ENCODE results near the gene ANKIB1.
"Not testable (repeated sequence)": the region's sequence is repeated elsewhere in the genome, so short reads cannot be mapped to it uniquely, and the experiment has no call there.

Gene ANKIB1

DNA sequence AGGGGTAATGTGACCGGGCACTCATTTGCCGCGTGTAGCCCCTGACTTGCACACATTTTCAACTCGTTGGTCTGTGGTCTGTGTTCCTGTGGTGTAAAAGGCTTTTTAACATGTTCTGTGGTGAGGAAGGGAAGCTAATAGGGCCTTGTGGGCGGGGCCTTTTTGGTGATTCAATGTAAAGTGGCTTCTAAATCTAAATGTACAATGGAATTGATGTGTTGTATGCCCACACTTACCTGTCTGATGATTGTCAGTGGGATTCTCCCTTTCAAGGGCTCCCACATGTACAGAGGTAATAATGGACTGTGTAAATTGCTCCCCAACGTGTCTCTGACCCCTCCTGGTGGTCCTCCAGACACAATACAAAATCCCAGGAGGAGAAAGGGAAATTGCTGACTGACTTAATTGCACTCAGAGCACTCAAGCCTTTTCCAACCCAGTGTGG, 158.4 kb downstream of the ANKIB1 start:
- DNase-seq = peak; percentile 56 to 65

DNA sequence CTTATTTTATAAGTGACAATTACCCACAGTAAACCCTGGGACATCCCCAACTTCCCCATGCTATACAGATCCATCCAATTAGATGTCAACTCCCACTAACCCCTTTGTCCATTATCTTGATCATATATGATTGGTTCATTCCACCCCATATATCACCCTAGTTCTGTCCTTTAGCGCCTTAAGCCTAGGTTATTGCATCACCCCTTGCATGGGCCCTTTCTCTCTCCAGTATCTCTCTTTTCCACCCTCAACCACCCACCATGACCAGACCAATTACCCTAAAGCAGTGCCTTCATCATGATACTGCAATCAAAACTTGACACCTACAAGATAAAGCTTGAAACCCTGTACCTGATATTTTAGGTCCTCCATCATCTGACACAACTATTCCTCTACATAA, 163.6 kb downstream of the ANKIB1 start:
- DNase-seq = no peak

DNA sequence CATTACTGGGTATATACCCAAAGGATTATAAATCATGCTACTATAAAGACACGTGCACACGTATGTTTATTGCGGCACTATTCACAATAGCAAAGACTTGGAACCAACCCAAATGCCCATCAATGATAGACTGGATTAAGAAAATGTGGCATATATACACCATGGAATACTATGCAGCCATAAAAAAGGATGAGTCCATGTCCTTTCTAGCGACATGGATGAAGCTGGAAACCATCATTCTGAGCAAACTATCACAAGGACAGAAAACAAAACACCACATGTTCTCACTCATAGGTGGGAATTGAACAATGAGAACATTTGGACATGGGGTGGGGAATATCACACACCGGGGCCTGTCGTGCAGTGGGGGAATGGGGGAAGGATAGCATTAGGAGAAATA, 164.4 kb downstream of the ANKIB1 start:
- DNase-seq = not testable (repeated sequence)

DNA sequence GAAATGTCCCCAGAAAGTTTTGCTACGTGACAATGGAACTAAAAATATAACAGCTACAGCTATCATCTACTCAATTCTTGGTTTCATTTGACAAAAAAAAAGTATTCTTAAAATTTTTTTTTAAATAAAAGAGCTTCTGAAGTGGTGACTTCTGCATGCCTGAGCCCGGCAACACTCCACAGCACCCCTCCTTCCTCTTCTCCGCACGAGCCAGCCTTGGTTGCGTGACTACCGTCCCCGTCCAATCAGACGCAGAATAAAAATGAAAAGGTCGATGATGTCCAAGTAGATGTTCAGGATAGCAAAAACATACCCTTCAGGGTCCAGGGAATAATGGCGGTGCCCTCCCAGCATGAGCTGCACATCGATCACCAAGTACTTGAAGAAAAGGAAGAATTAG, 167.0 kb downstream of the ANKIB1 start:
- no peak for DNase-seq

DNA sequence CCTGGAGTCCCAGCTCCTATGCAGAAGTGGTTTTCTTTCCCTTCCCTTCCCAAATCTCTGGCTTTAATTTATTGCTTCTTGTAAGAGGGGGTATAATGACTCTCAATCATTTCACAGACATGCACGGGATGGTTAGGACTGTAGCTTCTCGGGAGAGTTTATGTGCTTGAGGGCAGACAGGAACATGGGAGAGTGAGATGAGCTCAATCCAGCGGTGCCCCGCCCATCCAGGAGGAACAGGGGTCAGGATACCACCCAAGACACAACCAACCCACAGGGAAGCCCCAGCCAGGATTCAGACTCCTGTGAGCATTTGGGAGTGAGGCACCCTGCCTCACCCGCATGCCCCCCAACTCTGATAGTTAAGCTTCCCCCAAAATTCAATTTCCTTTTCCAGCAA, 167.8 kb downstream of the ANKIB1 start:
- no peak for DNase-seq

DNA sequence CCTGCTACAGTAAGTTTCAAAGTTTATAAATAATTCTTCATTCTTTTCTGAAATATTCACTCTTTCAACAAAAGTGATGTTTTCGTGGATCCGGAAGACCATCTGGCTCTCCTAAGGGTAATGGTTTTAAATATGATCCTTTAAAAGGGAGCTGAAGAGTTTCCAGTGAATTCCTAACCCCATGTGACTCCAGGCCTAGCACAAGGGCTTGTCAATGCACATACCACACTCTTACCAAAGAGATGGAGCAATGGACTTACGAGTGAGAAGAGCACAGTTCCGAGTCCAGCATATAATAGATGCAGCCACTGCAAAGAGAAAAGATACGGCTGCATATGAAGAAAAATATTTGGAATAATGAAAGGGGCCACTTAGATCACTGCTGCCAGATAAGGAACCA, 169.5 kb downstream of the ANKIB1 start:
- DNase-seq = no peak

DNA sequence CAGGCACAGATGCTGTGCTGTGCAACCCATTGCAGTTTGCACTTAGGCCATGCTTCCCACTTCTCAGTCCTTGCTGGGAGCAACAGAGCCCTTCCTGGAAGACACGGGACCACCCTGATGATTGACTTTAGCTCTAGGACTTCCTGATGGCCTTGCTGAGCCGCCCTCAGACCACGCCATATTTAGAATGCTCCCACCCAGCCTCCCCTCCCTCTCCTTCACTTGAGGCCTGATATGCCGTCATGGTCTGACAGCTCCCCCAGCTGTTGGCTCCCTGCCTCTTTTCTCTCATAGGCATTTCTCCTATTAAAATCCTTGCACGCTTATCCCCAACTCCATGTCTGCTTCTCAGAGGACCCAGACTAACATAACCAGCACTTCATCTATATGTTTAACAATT, 172.1 kb downstream of the ANKIB1 start:
- DNase-seq = no peak

DNA sequence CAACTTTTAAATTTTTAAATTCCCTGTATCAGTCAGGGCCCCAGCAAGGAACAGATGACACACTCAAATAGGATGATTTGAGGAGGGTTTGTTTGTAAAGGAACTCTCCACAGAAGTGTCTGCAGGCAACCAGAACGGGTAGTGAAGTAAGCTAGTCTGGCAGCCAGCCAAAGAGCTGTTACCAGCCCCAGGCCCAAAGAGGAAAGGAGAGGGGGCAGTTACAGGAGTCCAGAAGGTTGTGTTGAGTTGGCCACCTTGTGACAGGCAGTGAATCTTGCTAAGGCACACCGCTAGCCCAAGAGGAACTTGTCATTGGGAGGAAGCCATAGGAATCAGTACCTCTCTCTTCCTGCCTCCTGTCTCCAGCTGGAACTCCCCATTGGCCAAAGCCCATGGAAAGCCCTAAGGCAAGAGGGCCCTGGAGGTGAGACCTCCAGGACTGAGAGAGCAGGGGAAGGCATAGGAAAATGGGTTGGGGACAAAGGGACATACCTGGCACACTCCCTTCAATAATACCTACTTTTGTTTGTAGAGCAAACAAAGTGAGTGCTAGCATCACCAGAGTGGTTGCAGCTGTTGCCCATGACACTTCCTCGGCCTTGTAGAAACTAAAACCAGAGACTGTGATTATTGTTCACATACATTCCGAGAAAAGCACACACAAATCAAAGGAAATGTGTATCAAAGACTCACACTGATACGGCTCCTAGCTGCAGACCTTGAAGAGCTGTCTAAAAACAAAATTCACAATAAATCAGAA, 176.1 kb downstream of the ANKIB1 start:
- no peak for DNase-seq

DNA sequence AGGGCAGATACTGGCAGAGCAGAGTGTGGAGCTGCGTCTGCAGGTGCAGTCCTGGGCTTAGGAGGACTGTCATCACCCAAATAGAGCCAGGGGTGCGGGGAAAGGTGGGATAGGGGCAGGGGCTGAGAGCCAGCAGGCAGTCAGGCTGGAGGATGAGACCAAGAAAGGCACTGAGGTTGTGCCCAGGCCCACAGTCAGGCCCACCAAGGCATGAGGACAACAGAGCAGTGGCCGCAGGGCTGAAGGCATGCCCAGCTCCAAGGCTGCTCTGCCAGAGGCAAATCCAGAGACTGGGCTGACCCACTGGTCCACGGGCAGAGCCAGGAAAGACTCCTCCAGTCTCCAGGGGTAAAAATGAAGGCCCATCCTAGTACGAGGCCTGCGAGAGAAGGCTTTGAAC, 177.2 kb downstream of the ANKIB1 start:
- no peak for DNase-seq

DNA sequence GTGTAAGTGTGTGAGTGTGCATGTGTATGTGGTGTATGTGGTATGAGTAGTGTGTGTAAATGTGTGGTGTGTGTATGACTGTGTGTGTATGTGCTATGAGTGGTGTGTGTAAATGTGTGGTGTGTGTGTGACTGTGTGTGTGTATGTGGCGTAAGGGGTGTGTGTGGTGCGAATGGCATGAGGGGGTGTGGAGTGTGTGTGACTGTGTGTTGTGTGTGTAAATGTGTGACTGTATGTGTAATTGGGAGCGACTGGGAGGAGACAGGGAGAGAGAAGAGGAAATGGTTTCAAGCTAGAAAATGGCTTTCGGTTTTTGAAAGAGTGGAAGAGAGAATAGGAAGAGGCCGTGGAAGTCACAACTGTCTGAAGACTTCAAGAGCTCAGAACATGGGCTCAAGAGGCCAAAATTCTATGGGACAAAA, 177.9 kb downstream of the ANKIB1 start:
- no peak for DNase-seq

DNA sequence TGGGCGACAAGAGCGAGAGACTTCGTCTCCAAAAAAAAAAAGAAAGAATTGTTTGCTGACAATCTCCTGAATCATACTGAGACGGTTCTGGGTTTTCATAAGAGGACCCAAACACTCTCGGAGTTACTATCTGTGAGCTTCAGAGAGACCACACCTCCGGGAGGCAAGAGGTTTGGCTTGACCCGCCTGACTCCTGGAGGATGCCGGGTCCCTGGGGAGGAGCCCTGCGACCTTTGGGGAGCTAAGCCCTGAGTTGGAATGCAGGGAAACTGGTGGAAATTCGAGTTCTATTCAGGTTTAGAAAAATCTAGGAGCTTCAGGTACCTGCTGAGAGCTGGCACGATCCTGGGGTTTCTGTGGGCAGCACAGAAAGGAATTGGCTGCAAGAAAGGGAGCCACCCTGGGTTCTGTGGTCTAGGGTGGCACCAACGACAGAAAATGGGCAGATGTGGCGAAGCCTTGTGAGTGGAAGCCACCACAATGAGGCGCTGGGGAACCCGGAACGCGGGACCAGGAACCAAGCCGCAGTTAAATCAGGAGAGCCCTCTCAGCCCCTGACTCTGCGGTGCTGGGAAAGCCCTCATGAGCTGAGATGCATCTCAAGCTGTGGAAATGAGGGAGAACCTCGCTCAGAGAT, 179.7 kb downstream of the ANKIB1 start:
- peak in 1 of 2 experiments; percentile 35 for DNase-seq

DNA sequence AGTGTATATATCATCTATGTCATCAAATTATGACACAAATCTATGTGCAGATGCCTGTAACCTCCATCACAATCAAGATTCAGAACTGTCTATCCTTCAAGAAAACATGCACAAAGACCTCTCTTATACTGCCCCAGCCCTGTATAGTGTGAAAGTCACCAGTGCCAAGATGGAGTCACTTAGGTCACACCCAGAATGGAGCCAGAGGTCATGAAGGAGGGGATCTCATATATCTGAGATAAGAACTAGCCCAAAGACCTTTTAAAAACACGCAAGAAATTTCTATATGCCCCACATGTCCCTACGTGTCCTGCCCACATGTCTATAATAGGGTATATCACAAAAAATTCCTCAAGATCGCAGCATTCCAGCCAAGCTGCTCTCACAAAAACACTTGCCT, 181.4 kb downstream of the ANKIB1 start:
- no peak for DNase-seq

DNA sequence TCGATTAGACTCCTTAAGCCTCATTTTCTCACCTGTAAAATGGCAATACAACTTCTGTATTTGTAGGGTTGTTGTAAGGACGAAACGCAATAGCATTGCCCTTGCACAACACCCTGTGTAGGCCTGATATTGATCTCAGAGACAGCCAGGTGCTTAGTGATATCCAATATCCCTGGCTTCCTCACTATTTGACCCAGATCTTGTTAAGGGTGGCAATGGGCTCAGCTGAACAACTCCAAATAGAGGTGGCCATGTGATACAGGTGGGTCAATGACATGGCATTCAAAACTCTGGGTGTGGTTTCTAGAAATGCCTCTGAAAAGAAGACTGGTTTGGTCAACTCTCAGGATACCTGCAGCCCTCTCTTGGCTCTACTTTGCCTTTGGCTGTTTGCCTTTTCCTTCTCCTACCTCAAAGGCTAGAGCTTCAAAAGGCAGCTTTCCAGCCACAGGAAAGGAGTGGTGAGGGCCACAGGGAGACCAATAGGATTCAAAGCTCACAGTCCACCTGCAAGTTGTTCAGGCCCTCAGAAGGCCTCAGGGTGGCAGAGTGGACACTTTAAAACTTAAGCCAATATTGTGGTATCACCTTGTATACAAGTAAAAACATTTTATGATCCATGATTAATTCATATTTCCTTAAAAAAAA, 186.6 kb downstream of the ANKIB1 start:
- DNase-seq = no peak

DNA sequence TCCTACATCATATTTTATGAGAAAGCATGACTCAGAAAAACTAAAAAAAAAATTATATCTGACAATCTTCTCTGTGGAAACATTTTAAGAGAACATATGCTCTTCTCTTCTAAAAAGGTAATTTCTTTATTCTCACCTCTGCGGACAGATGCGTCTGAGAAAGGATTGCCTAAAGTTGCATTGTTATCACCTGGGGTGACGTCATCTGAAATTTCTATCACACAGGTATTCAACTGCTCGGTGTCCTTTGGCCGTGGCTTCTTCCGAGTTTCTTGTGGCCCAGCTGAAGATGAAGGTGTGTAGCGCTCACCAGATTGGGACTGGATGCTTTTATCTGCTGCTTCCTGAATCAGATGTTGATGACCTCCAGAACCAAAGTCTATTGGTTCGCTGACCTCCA, 187.2 kb downstream of the ANKIB1 start:
- DNase-seq = no peak

DNA sequence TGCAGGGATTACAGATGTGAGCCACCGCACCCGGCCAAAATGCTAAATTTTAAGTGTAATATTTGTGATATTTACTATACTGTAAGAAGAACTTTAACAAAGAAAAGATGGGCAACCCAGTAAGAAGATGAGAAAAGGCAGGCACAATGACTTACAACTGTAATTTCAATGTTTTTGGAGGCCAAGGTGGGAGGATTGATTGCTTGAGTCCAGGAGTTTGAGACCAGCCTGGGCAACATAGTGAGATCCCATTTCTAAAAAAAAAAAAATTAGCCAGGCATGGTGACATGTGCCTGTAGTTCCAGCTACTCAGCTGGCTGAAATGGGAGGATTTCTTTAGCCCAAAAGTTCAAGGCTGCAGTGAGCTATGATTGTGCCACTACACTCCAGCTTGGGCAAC, 189.8 kb downstream of the ANKIB1 start:
- DNase-seq = no peak

DNA sequence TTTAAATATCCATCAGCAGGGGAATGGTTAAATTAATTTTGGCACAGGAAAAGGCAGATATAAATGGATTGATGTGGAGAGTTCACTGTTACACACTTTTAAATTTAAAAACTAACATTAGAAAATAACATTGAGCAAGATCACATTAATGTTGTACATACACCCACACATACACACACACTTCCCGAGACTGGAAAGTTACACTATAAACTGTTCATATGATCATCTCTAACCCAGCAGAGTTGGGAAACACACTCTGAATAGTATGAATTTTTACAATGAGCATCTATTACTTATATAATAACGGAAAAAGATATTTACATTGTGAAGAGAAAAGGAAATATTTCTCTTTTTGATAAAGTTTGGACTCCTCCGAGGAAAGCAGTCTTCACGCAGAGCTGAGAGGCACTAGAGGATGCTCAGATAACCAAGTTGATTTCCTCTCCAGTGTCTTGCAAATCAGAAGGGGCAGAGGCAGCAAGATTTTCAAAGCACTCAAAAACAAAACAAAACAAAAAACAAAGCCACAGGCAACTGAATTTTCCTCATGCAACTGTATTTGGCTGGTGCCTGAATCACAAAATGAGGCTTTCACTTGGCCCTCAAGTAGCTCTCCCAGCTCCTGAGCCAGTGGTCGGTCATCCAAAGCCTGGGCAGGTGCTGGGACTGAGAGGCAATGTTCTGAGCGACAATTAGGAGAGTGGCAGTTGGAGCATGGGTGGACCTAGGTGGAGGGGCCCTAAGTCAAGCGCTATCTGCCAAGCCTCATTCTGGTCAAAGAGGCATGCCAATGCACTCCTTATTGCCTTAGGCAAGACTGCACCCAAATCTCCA, 191.1 kb downstream of the ANKIB1 start:
- DNase-seq = no peak

DNA sequence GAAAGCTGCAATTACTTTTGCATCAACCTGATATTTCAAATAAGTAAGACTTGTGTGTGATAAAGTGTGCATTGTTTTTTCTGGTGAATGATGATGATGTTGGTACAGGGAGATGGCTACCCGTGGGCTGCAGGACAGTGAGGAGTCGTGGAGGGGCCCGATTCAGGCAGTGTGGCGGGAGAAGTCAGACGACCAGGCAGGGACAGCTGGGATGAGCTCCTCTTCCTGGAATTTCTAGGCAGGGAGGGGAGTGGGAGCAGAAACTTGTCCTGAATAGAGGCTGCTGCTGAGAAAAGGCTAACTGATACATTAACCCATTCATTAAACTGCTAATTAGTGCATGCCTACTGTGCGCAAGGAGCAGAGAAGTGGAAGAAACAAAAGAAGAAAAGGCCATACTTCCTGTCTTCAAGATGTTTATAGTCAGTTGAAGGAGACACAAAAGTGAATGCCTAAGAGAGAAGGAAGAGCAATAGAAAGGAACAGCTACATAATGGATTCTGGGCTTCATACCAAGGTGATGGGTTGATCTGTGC, 192.2 kb downstream of the ANKIB1 start:
- no peak for DNase-seq

DNA sequence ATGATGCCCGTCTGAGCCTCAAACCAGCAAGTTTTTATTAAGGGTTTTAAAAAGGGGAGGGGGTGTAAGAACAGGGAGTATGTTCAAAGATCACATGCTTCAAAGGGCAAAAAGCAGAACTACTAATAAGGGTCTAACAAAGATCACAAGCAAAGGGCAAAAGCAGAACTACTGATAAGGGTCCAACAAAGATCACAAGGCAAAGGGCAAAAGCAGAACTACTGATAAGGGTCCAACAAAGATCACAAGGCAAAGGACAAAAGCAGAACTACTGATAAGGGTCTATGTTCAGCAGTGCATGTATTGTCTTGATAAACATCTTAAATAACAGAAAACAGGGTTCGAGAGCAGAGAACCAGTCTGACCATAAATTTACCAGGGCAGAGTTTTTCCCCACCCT, 196.9 kb downstream of the ANKIB1 start:
- DNase-seq = not testable (repeated sequence)

DNA sequence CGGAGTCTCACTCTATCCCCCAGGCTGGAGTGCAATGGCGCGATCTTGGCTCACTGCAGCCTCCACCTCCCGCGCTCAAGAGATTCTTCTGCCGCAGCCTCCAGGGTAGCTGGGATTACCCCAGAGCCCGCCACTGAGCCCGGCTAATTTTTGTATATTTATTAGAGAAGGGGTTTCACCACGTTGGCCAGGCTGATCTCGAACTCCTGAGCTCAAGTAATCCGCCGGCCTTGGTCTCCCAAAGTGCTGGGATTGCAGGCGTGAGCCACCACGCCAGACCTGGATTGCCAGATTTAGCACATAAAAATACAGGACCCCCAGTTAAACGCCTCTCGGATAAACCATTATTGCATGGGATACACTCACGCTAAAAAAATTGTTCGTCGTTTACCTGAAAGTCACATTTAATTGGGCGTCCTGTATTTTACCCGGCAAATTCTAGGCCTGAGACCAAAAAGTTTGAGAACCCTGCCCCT, 201.1 kb downstream of the ANKIB1 start:
- DNase-seq = no peak

DNA sequence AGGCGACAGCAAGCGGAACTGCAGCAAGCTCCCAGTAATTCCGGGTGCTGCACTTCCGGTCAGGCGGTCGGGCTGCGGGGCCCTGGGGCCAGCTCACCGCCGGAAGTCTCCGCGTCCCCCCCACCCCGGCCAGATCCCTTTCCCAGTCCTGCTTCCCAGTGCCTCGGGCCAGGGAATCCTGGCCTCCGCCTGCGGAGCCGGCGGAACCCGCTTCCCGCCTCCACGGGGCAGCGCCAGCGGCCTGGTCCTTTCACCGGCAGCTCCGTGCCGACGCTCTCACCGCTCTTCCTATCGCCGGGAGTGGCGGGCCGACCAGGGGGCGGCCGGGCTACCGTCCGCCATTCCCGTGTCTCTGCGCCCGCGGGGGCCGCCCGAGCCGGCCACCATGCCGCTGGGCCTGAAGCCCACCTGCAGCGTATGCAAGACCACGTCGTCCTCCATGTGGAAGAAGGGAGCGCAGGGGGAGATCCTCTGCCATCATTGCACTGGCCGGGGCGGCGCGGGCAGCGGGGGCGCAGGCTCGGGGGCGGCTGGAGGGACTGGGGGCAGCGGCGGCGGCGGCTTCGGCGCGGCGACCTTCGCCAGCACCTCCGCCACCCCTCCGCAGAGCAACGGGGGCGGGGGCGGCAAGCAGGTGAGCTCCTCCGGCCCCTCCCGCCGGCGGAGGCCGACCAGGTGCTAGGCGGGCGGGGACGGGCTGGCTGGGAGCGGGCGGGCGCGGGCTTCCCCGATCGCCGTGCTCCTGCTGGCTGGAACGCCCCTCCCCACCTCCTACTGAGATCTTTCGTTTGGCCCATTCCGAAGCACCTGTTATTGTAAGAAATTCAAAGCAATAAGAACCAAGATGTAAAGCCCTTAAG, 201.8 kb downstream of the ANKIB1 start, which contains the start of gene GATAD1:
GATAD1 (plus strand) TSS at position 138 of the 860 bp plus-strand sequence; CDS start at position 386, 248 bp downstream.
- DNase-seq = peak; percentile 84 to 89

DNA sequence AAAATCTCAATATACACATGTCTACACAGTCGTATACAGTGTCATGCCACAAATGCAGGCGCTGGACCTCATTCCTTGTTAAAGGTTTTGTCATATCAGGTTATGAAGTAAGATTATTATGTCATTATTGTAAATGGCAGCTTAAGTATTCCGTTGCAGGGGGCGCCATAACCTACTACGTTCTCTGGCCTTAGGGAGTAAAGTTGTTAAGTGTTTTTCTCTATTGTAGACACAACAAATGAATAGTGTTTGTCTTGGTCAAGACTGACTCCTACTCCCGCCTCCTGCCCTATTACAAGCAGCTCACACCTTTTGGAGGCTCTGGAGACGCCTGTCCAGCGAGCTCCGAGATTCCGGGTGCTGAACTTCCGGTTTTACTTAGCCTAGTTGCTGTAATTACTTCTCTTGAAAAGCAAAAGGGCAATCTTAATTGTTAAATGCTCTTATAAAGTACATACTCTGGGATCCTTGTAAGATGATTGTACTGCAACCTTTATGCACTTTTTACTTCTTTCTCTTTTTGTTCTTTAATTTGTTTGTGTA, 202.5 kb downstream of the ANKIB1 start:
- peak; percentile 66 to 69 for DNase-seq
